ENCODE results near the gene OTOP2.

The OTOP2 gene

DNA sequence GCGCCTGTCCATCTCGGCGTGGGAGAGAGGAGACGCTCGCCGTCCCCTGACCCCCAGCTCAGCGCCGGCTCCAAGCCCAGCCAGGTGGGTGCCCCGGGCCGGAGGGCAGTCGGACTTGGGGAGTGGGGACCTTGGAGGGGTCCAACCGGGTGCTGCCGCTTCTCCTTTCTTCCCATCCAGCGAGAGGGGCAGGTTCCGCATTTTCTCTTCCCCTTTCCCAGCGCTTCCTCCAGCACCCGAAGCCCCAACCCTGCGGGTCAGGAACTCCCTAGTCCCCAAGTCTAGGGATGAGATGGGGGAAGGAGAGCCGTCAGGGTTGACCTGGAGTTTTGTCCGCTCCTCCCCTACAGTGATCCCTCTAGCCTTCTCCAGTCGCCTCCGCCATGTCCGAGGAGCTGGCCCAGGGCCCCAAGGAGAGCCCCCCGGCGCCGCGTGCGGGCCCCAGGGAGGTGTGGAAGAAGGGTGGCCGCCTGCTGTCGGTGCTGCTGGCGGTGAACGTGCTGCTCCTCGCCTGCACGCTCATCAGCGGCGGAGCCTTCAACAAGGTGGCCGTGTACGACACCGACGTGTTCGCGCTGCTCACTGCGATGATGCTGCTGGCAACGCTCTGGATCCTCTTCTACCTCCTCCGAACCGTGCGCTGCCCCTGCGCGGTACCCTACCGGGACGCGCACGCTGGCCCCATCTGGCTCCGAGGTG is at the start of gene OTOP2:
Gene OTOP2 (plus strand): TSS at position 24 of the 699 bp plus-strand sequence. CDS start 360 bp downstream, at position 384.
- no peak for DNase-seq

GRCh38 chr17:74874615-74875037 is 49.4 kb upstream of the OTOP2 start:
- no peak for DNase-seq

- no peak for DNase-seq
These were observed 48.7 kb upstream of the OTOP2 start for GRCh38 chr17:74875155-74875976.

- DNase-seq: no peak
These were observed 48.0 kb upstream of the OTOP2 start for GRCh38 chr17:74875977-74876593.

- DNase-seq: no peak
These were observed 46.2 kb upstream of the OTOP2 start for GRCh38 chr17:74877592-74878548.

GRCh38 chr17:74878658-74879057 is 45.4 kb upstream of the OTOP2 start:
- no peak for DNase-seq

DNA sequence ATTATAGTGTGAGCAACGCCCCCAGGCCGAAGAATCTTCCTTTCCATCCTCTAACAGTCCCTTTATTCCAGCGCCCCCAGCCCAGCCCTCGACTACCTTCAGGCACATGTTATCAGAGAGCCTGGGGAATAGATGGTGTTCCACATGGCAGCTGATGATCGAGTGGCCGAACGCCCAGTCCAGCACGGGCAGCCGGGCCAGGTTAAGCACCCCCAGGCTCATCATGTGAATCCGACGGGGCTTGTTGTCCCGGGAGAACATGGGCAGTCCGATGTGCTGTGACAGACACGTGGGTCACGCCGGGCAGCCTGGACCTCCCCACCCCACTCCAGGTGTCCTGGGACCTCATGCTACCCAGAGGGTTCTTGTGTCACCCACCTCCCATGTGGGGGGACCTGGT is 44.8 kb upstream of the OTOP2 start:
- DNase-seq: no peak

DNA sequence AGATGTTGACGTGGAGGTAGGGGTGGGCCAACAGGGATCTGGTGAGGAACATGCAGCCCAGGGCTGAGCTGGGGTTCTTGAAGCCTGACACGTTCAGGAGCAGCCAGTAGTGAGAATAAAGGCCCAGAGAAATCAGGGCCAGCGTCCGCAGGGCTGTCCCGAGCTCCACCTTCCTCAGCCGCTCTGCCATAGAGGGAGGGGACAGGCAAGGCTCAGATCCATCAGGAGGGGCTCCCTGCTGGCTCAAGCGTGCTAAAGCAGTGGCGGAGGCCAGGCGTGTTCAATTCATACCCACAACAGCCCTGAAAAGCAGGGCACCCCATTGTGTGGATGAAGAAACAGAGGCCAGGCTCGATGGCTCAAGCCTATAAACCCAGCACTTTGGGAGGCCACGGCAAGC is 43.0 kb upstream of the OTOP2 start:
- DNase-seq: no peak

- DNase-seq: no peak
These were observed 41.4 kb upstream of the OTOP2 start for GRCh38 chr17:74882517-74883240.

DNA sequence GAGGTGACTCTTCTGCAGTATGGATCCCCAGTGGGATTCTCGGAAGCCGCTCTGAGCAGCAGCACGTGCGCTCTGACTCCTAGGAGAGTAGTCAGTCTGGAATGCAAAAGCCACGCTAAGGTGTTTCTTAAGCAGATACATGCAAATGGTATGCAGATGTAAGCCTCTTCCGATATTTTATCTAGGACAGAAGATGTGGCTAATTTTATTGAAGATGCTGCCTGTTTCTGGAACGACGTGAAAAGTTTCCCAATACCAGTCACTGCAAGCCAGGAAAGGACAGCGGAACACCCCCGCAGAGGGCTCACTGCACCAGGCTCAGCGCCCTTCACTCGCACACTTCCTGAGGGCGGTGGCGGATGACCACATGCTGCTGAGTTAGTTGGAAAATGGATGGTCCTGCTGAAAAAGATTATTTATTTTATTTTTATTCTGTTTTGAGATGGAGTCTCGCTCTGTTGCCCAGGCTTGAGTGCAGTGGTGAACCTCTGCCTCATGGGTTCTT is 40.8 kb upstream of the OTOP2 start:
- DNase-seq: no peak

DNA sequence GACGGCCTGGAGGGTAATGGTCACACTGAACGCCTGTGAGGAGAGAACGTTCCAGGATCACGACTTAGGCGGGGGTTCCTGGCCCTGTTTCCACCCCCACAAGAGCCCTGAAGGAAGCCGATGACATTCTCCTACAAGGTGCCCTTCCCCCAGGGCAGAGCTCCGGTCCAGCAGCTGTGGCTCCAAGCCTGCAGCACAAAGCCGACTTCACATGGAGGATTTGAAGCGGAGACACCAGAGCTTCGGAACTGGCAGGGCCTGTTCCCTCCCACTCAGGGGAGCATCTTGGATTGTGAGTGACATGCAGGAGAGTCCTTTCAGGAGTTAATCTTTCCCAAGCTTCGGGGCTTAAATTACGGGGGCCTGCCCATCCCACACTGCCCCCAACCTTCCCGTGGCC is 35.6 kb upstream of the OTOP2 start:
- no peak for DNase-seq

DNA sequence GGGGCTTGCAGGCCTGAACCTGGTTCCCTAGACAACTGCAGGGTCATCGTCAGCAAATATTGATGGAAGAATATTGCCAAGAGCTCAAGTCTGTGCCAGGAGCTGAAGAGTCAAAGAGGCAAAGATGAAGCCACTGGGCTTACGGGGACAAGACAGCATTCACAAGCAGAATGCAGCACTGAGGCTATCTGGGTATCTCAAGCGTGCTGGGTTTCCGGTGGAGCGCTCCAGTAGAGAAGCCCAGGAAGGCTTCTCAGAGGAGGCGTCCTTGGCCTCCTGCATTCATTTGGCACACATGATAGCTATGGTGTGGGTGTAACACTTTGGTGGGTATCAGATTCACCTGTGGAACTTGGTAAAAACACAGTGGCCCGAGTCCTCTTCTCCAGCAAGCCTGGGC is 33.5 kb upstream of the OTOP2 start:
- no peak for DNase-seq

DNA sequence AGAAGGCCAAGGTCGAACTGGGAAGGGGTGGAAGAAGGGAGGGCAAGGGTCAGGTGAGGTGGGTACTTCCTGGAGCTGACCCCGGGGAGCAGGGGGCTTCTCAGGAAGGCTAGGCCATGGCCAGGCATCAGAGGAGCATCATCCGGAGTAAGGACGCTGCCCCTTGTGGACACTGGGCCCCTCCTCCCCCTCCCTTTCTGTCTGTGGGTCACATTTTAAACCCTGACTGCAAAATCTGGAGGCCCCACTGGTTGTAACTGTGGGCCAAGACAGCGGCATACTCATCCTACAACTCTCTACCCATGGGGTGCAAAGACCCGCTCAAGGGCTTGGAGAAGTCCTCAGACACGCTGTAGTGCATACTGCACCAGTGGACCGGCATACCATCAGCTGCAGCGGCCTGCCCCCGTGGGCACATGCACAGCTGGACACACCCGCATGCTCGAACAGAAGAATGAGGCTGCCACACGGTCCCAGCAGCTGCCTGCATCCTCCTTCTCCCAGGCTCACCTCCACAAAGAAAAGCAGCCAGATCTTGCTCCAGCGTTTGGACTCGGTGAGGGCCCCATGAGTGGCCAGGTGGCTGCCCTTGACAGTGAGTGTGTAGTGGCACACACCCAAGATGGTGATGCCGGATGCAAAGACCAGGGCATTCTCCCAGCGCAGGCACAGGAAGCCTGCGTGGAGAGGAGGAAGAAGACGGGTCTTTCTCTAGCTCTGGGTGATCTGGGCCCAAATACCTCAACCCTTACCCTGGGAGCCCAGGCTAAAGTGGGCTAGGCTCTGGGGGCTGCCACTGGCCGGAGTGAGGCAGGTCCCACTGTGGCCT is 31.8 kb upstream of the OTOP2 start:
- DNase-seq: no peak

DNA sequence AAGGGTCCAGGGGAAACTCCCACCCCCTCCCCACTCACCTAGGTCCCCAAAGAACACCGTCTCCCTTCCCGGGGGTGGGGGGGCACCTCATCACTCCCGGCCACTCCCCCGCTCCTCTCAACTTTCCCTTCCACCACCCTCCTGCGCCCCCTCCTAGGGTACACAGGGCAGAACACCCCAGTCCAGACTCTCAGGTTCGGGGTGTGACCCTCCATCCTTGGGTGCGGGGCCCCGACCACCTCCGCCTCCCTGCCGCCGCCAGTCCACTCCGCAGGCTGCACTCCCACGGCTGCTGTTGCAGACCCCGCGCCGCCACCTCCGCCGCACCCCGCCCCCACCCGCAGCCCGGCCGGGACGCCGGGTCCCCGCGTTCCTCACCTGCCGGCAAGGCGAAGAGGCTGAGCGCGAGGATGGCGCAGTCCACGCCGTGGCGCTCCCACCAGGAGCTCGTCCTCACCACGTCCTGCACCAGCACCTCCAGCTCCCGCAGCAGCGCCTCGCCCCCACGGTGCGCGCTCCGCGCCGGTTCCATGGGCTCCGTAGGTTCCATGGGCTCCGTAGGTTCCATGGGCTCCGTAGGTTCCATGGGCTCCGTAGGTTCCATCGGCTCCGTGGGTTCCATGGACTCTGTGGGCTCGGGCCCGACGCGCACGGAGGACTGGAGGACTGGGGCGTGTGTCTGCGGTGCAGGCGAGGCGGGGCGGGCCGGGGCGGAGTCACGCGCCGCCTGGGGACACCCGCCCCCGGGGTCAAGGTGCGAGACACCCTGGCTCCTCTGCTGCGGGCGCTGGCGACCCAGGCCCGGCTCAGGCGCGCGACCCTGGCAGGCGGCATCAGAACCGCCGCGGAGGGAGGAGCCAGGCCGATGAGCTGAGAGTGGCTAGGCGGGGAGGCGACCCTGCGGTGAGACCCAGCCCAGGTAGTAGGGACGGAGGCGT is 30.8 kb upstream of the OTOP2 start, which contains the start of gene FADS6:
Gene FADS6 (minus strand): TSS at position 660 of the 938 bp plus-strand sequence. CDS start 38 bp downstream, at position 622.
- DNase-seq: no peak

DNA sequence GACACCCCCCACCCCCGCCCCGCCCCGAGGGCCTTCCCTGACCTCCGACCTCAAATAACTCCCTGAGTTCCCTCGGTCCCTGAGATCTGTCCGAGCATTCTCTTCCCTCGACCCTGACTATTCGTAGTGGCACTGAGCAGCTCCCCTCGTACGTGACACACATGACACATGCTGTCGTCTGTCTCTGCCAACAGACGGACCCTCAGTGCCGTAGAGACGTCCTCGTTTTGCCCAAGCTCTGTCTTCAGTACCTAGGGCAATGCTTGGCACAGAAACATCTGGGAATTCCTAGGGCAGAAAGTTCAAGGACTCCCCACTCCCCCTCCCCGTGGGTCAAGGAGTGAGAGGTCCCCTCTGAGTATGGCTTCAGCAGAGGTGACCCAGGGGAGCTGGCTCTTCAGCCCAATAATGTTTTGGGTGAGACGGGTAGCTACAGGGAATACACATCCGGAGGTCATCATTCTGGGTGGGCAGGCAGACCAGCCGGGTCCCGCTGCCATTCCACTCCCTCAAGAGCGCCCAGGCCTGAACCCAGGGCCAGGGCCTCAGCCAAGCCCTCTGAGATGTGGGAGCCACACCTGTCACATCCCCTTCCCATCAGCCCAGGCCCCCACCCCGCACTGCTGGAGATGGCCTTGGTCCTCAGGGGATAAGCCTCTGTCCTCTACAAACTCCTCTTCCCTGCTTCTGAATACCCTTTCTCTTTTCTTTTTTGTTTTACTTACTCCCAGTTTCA is 30.0 kb upstream of the OTOP2 start:
- DNase-seq: no peak

DNA sequence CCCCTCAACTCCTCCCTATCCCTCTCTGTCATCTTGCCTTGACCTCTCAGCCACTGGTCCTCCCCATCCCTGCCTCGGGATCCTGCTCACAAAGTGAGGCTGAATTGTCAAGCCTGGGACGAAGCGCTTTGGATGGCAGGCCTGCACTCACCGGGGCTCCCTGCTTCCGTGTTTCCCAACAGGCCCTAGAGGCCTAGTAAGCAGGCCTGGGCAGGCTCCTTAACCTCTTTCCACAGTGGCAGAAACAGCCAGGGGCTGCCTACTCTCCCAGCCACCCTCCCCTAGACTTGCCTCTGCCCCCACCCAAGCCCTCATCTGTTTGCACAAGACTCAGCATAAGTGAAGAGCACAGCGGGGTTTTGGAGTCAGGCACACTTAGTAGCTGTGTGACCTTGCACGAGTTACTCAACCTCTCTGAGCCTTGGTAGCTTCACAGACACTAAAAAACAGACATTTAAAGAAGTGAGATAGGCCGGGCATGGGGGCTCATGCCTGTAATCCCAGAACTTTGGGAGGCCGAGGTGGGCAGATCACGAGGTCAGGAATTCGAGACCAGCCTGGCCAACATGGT is 25.6 kb upstream of the OTOP2 start:
- no peak for DNase-seq

GRCh38 chr17:74900208-74900607 is 23.9 kb upstream of the OTOP2 start:
- no peak for DNase-seq

Measured in activated T-cell treated with anti-CD3 and anti-CD28 coated beads for 4 hours (primary cell).